Testis (tissue), 3 donors: ENCODE measurements around the gene CASP4. TPM values are rescaled to one million over a fixed set of nuclear protein-coding genes. Genes with fewer than 3 reads are reported as not detected.
"Not testable (repeated sequence)": the region's sequence is repeated elsewhere in the genome, so short reads cannot be mapped to it uniquely, and the experiment has no call there.

Source experiments
- DNase-seq: peaks from one replicate; pipeline ENCODE4 v3.0.0-alpha.2; 2019
- H3K27ac ChIP-seq, 2 donors: fragments of 200-600 bp; sonication (generic); one replicate each; pipeline ENCODE4 v1.5.1; 2019
- H3K27me3 ChIP-seq: fragments of 200-600 bp; sonication (generic); one replicate; pipeline ENCODE4 v1.5.1; 2019
- H3K36me3 ChIP-seq: fragments of 200-600 bp; sonication (generic); one replicate; pipeline ENCODE4 v1.5.1; 2017; ENCODE audit warnings: low read depth; ENCODE audit errors: missing control alignments
- H3K4me1 ChIP-seq: fragments of 200-600 bp; sonication (generic); one replicate; pipeline ENCODE4 v1.5.1; 2019
- H3K4me3 ChIP-seq, 2 donors: fragments of 200-600 bp; sonication (generic); one replicate each; pipeline ENCODE4 v1.5.1; 2017 to 2019
- H3K9me3 ChIP-seq: fragments of 200-600 bp; sonication (generic); one replicate; pipeline ENCODE4 v1.5.1; 2017
- CTCF ChIP-seq, 3 experiments: fragments of 450-650 bp in 2 of 3; fragments of 200-600 bp in 1 of 3; sonication (generic) in 1 of 3; IDR thresholded peaks; one replicate each; pipeline ENCODE4 v1.5.1; 2016 to 2019; ENCODE audit warnings: antibody characterized with exemption in 3 of 3, mild to moderate bottlenecking in 2 of 3, moderate library complexity in 1 of 3
- POLR2A ChIP-seq: fragments of 450-650 bp; IDR thresholded peaks from one replicate; pipeline ENCODE4 v1.6.1; 2017; ENCODE audit warnings: antibody characterized with exemption, mild to moderate bottlenecking, moderate library complexity
- WGBS, 2 donors: methylation state at CpG; one replicate each; pipeline ENCODE4 v1.1.5; 2018; 5-methylcytosine and 5-hydroxymethylcytosine counted together
- intact Hi-C: fragments of 100-400 bp; cut with DNase I; formaldehyde crosslinking; loops from one replicate; pipeline ENCODE4 v1.15.1; 2023; ENCODE audit warnings: low total_unique reads
- polyA plus RNA-seq: library from polyadenylated mRNA; stranded (reverse); fragments of 350-450 nt; fragmentation: Illumina TruSeq; extraction: RNeasy Lipid Tissue Mini Kit (QIAGEN cat#74804); gene quantifications from one replicate; pipeline ENCODE4 v1.2.3, GENCODE V29; 2014; ENCODE audit warnings: low read depth, low replicate concordance; ENCODE audit not compliant: insufficient read depth
- total RNA-seq, 2 donors: library from RNA; depleted of rRNA; stranded (reverse); fragments of >200 nt; gene quantifications; one replicate each; pipeline ENCODE4 v1.2.3, GENCODE V29; 2016

Gene CASP4
- total and polyA plus RNA-seq, 3 donors from 2014 or later = 12.9 to 20.7 (median 16.1) TPM

DNA sequence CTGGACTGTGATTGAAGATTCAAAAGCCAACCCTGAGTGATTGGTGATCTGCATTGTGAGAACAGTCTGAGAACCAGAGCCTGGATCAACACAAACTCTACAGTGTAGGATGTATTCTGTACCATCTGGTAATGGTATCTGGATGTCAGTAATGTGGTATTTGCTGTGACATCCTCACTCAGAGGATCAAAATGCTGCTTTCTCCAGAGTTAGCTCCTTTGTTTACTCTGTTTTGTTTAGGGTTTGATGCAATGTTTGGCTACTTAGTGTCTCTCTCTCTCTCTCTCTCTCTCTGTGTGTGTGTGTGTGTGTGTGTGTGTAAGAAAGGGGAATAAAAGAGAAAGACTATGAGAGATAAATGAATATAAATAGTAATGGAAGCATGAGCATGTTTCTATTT is 24.3 kb downstream of the CASP4 start:
- no peak for TF ChIP-seq CTCF (IDR thresholded peaks at IDR 0.05)
- TF ChIP-seq POLR2A = no peak
- no peaks in the 10 kb centered on the region for H3K4me1 ChIP-seq
- H3K36me3 ChIP-seq = no peaks in the 10 kb centered on the region
- H3K27me3 ChIP-seq = no peaks in the 10 kb centered on the region
- no peak for DNase-seq
- intact Hi-C loops = no loop called here
- H3K4me3 ChIP-seq = no peak overlapping the region
- H3K27ac ChIP-seq = no peak overlapping the region
- no peaks in the 10 kb centered on the region for H3K9me3 ChIP-seq

GRCh38 chr11:104943561-104943960 is 24.8 kb downstream of the CASP4 start:
- no peaks in the 10 kb centered on the region for H3K27me3 ChIP-seq
- WGBS, 2 donors = 46 to 48% methylated on average over 2 of the region's 2 CpGs
- DNase-seq = no peak
- H3K9me3 ChIP-seq = no peaks in the 10 kb centered on the region
- intact Hi-C loops = no loop called here
- H3K4me1 ChIP-seq = no peaks in the 10 kb centered on the region
- no peak overlapping the region for H3K27ac ChIP-seq
- no peak overlapping the region for H3K4me3 ChIP-seq
- no peaks in the 10 kb centered on the region for H3K36me3 ChIP-seq
- TF ChIP-seq POLR2A = no peak
- TF ChIP-seq CTCF (IDR thresholded peaks at IDR 0.05) = no peak

GRCh38 chr11:104934594-104934993 is 33.8 kb downstream of the CASP4 start:
- no peak for DNase-seq
- Histone ChIP-seq H3K4me3 (no peak overlapping the region), H3K27me3 (no peaks in the 10 kb centered on the region), H3K36me3 (no peaks in the 10 kb centered on the region), H3K4me1 (no peaks in the 10 kb centered on the region), H3K27ac (no peak overlapping the region), H3K9me3 (no peaks in the 10 kb centered on the region)
- TF ChIP-seq CTCF (IDR thresholded peaks at IDR 0.05) = no peak
- TF ChIP-seq POLR2A = no peak
- 62 to 67% methylated on average over 1 of the region's 1 CpG for WGBS, 2 donors
- intact Hi-C loops = no loop called here

DNA sequence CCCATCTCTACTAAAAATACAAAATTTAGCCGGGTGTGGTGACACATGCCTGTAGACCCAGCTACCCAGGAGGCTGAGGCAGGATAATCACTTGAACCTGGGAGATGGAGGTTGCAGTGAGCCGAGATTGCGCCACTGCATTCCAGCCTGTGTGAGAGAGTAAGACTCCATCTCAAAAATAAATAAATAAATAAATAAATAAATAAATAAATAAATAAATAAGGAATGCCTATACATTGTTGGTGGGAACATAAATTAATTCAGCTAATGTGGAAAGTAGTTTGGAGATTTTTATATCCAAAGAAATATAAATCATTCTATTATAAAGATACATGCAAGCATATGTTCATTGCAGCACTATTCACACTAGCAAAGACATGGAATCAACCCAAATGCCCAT is 34.3 kb downstream of the CASP4 start:
- H3K36me3 ChIP-seq, H3K4me1 ChIP-seq, H3K4me3 ChIP-seq, H3K27me3 ChIP-seq, DNase-seq, H3K9me3 ChIP-seq, intact Hi-C loops, H3K27ac ChIP-seq: not testable (repeated sequence)
- WGBS, 2 donors = 87 to 94% methylated on average over 3 of the region's 3 CpGs

DNA sequence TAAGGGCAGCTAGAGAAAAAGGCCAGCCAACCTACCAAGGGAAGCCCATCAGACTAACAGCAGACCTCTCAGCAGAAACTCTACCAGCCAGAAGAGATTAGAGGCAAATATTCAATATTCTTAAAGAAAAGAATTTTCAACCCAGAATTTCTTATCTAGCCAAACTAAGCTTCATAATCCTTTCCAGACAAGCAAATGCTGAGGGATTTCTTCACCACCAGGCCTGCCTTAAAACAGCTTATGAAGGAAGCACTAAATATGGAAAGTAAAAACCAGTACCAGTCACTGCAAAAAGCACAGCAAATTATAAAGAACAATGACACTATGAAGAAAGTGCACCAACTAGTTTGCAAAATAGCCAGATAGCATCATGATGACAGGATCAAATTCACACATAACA is 39.6 kb downstream of the CASP4 start:
- TF ChIP-seq POLR2A = no peak
- no peak for TF ChIP-seq CTCF (IDR thresholded peaks at IDR 0.05)

More for the DNA sequence above, 39.6 kb downstream of the CASP4 start:
- intact Hi-C loops = no loop called here
- H3K4me1 ChIP-seq = no peaks in the 10 kb centered on the region
- H3K27ac ChIP-seq = no peak overlapping the region
- no peaks in the 10 kb centered on the region for H3K27me3 ChIP-seq
- no peak for DNase-seq
- no peak overlapping the region for H3K4me3 ChIP-seq
- H3K36me3 ChIP-seq = no peaks in the 10 kb centered on the region
- H3K9me3 ChIP-seq = no peaks in the 10 kb centered on the region
